Frontal cortex (tissue), 4 donors: Measurements from ENCODE around the gene RAB40C. TPM values are rescaled to one million over a fixed set of nuclear protein-coding genes. Genes with fewer than 3 reads are reported as not detected.

ENCODE experiments used
- DNase-seq, 2 donors: peaks; one replicate each; pipeline ENCODE4 v3.0.0; 2012; ENCODE audit warnings: low spot score in 2 of 2
- FAIRE-seq: peaks from 2 replicates; lab custom pipeline; 2012; peaks lifted over from hg19 to GRCh38; lab: Jason Lieb, UNC
- small RNA-seq: library from RNA; depleted of rRNA; stranded (forward); fragments of <200 nt; gene quantifications from one replicate; pipeline ENCODE3, GENCODE V24; 2014
- total RNA-seq: library from RNA; depleted of rRNA; stranded (reverse); fragments of >200 nt; gene quantifications from one replicate; pipeline ENCODE4 v1.2.3, GENCODE V29; 2014
- donor health status: control.
- donor health status: control.
- donor health status: control.

The RAB40C gene
- total RNA-seq, 1 donor from 2014 or later: 25.3 TPM

GRCh38 chr16:674214-674881, 84.5 kb downstream of the RAB40C start:
- no peak for FAIRE-seq
- no peak for DNase-seq

- peak; percentile 76 to 84 for DNase-seq
- FAIRE-seq: no peak
Observed at GRCh38 chr16:674968-675883, 85.4 kb downstream of the RAB40C start, which contains the start of gene RHBDL1. Gene RHBDL1, plus strand, starts transcription at chr16:675671. Its CDS starts 120 bp downstream, at chr16:675791.

GRCh38 chr16:675884-676564, 86.2 kb downstream of the RAB40C start:
- FAIRE-seq: no peak
- DNase-seq: peak in 1 of 2 donors; percentile 38

DNA sequence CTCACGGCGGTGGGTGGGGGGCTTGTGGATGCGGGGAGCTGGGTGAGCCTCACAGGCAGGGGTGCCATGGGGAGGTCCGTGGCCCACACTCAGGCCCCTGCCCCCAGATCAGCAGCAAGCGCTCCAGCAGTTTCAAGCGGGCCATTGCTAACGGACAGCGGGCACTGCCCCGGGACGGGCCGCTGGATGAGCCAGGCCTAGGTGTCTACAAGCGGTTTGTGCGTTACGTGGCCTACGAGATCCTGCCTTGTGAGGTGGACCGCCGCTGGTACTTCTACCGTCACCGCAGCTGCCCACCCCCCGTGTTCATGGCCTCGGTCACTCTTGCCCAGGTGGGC, 86.7 kb downstream of the RAB40C start:
- DNase-seq (no peak), FAIRE-seq (no peak)

GRCh38 chr16:676913-677312, 87.0 kb downstream of the RAB40C start:
- FAIRE-seq (no peak), DNase-seq (no peak)

GRCh38 chr16:677316-678190, 87.7 kb downstream of the RAB40C start:
- FAIRE-seq (no peak), DNase-seq (no peak)

DNA sequence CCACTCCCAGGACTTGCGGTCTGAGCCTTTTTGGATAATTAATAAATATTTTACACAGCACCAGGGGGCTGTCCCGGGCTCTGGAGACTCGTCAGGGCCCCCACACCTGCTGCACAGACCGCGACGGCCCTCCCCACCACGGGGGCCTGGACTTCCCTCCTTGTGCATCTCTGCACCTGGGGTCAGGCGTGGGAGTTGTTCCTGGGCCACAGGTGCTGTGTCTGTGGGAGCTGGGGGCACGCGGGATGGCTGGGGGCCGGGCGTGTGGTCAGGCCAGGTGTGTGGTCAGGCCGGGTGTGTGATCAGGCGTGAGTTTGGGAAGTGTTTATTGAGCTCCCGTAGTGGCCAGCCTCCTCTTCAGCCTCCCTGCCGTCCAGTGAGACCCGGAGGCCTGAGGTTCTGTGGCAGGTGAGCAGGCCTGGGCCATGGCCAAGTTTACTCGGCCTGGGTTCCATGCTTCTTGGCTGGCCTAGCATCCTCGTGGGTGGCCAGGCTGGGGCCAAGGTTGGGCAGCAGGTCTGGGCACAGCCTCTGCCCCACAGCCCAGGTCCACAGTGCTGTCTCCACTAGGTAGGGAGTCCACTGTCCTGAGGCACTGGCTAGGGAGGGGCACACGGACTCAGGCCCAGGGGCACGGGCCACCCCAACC, 88.5 kb downstream of the RAB40C start:
- DNase-seq (no peak), FAIRE-seq (no peak)

Small RNA genes within 50 kb of the gene (small RNA-seq; reads per million reads assigned to genes)
- 0.56 reads per million, percentile 44 among the genes with 10 or more reads in this experiment for gene MIR3176
- not detected for gene Z98883.1

Other genes with a start within 250 kb of the RAB40C start
- gene AXIN1, start 237.3 kb upstream of the RAB40C start, total RNA-seq: 24.5 TPM
- 44.8 TPM for gene MRPL28, start 219.5 kb upstream of the RAB40C start, total RNA-seq
- 18.8 TPM for gene PGAP6, start 208.1 kb upstream of the RAB40C start, total RNA-seq
- 12.6 TPM for gene NME4, start 192.9 kb upstream of the RAB40C start, total RNA-seq
- gene DECR2, start 188.2 kb upstream of the RAB40C start, total RNA-seq: 7.7 TPM
- gene RAB11FIP3, start 164.4 kb upstream of the RAB40C start, total RNA-seq: 26.5 TPM
- 7.3 TPM for gene CAPN15, start 62.4 kb upstream of the RAB40C start, total RNA-seq
- gene PRR35, start 29.7 kb upstream of the RAB40C start, total RNA-seq: not detected
- gene NHLRC4, start 23.1 kb upstream of the RAB40C start, total RNA-seq: 0.41 TPM
- 16.7 TPM for gene PIGQ, start 20.1 kb upstream of the RAB40C start, total RNA-seq
- 0.41 TPM for gene WFIKKN1, start 40.9 kb downstream of the RAB40C start, total RNA-seq
- 31.8 TPM for gene METTL26, start 46.2 kb downstream of the RAB40C start, total RNA-seq
- 9.8 TPM for gene MCRIP2, start 51.8 kb downstream of the RAB40C start, total RNA-seq
- 8.2 TPM for gene WDR90, start 59.3 kb downstream of the RAB40C start, total RNA-seq
- gene RHOT2, start 78.1 kb downstream of the RAB40C start, total RNA-seq: 17.9 TPM
- 2.0 TPM for gene RHBDL1, start 85.6 kb downstream of the RAB40C start, total RNA-seq
- 77.5 TPM for gene STUB1, start 90.3 kb downstream of the RAB40C start, total RNA-seq
- 10.2 TPM for gene JMJD8, start 94.3 kb downstream of the RAB40C start, total RNA-seq
- gene WDR24, start 100.3 kb downstream of the RAB40C start, total RNA-seq: 2.9 TPM
- gene FBXL16, start 115.7 kb downstream of the RAB40C start, total RNA-seq: 4.5 TPM
- gene METRN, start 125.1 kb downstream of the RAB40C start, total RNA-seq: 23.6 TPM
- gene ANTKMT, start 131.1 kb downstream of the RAB40C start, total RNA-seq: 13.0 TPM
- 4.5 TPM for gene CCDC78, start 136.4 kb downstream of the RAB40C start, total RNA-seq
- 11.4 TPM for gene HAGHL, start 137.0 kb downstream of the RAB40C start, total RNA-seq
- gene CIAO3, start 150.9 kb downstream of the RAB40C start, total RNA-seq: 50.1 TPM
- gene MSLN, start 170.7 kb downstream of the RAB40C start, total RNA-seq: not detected
- 12.6 TPM for gene RPUSD1, start 198.3 kb downstream of the RAB40C start, total RNA-seq
- 9.8 TPM for gene CHTF18, start 198.6 kb downstream of the RAB40C start, total RNA-seq
- not detected for gene GNG13, start 210.7 kb downstream of the RAB40C start, total RNA-seq